DND-41 (cell line): Measurements from ENCODE around the gene IL20.

Experiments
- CTCF ChIP-seq: IDR thresholded peaks from 2 replicates; pipeline ENCODE4 v1.5.1; 2012; ENCODE audit warnings: borderline replicate concordance, low read length, moderate library complexity, mild to moderate bottlenecking; ENCODE audit not compliant: poor library complexity, severe bottlenecking; ENCODE audit errors: extremely low read depth
- EZH2 ChIP-seq: IDR thresholded peaks from 3 replicates; pipeline ENCODE4 v1.6.1; 2012; ENCODE audit warnings: borderline replicate concordance, low read depth, mild to moderate bottlenecking, moderate library complexity, low read length, inconsistent platforms; ENCODE audit not compliant: severe bottlenecking

DNA sequence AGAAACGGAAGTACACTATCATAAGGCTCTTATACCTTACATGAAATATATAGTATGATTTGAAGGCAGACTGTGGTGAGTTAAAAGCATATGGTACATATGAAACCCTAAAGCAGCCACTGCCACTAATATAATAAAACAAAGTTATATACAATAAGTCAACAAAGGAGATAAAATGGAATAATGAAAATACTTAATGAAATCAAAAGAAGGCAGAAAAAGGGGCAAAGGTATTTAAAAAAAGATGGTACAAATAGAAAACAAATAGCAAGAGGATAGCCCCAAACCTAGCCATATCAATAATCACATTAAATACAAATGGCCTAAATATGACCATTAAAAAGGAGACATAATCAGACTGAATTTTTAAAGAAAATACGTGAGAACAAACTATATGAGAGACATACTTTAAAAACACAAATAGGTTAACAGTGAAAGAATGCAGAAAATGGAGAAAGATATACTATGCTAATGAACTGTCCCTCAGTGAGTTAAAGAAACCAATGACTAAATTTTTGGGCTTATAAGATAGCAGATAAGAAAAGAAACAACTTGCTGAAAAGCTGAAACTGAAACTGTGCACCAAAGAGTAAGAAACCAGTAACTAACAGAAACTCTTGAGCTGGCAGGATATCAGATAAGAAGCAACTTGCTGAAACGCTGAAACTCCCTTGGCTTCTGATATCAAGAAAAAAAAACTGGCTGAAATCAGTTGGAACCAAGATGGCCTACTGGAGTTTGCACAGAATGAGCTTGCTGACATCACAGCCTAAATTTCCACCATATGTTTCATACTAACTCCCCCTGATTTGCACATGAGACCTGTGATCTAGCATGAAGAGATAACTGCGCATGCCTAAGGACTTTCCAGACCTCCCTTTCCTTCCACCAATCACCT lies 48.8 kb upstream of the IL20 start:
- TF ChIP-seq CTCF (no peak), EZH2 (no peak)
